NCI-H748 (cell line): ENCODE data around the gene CWH43.
"Not testable (repeated sequence)": the region's sequence is repeated elsewhere in the genome, so short reads cannot be mapped to it uniquely, and the experiment has no call there.

Source experiments
- DNase-seq: peaks from one replicate; lab custom pipeline; 2025; ENCODE audit not compliant: unreplicated experiment; lab: John Stamatoyannopoulos, UW

Gene CWH43

DNA sequence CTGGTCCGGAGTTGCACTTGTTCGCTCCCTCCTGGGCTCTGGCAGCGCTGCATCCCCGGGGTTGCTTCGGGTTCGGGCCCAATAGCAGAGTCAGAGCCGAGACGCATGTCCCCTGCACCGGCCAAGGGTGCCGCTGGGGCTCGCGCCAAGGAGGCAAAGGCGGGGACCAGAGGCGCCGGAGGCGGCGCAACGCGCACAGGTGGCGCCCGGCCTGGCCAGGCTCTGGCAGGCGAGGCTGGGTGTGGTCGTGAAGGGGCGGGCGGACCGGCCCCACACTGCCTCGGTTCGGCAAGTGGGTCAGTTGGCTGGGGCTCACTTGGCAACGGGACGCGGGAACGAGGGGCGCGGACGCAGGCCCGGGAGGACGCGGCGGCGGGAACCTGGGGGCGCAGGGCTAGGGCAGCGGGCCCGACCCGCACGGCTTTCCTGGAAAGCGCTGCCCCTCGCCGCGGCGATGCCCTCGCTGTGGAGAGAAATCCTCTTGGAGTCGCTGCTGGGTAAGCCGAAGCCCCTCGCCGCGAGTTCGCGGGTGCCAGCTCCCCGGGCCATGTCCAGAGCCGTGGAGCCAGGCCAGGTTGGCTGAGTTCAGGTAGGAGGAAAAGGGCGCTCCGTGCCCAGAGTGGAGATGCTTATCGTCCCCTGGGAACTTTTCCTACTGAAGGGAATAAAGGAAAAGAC is at the start of gene CWH43:
Gene CWH43 (plus strand): TSS at position 300 of the 678 bp plus-strand sequence. CDS start 155 bp downstream, at position 455.
- DNase-seq: no peak

DNA sequence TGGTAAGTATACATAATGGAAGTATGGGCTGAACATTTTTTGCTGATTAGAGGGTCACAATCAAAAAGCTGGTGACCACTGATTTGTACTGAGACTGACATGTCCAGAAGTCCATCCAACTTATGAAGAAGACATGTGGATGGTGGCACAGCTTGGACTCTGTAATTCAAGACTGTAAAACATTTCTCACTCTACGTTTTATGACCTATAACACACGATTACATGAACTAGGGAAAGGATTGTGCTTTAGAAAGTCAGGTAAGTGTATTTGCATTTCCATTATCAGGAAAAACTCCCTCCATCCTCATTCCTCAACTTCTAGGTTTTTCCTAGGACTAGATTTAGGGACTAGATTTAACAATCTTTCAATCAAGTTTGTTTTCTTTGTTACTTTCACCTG is 49.0 kb upstream of the CWH43 start:
- DNase-seq: no peak

DNA sequence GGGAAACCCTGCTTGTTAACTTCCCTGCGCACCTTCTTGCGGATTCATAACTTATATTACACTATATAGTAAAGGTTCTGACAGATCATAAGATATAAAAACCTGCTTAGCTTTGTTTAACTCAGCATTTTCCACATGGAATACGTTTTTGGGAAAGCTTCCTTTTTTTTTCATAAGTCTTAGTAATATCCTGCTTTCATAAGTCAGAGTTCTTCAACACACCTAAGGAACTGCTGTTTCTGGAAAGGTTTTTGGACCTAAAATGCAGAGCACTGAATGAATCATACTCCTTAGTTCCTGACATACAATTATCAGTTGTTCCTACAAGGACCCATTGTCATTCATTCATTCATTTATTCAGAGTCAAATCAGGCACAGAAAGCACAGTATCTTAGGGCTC is 47.2 kb upstream of the CWH43 start:
- no peak for DNase-seq

DNA sequence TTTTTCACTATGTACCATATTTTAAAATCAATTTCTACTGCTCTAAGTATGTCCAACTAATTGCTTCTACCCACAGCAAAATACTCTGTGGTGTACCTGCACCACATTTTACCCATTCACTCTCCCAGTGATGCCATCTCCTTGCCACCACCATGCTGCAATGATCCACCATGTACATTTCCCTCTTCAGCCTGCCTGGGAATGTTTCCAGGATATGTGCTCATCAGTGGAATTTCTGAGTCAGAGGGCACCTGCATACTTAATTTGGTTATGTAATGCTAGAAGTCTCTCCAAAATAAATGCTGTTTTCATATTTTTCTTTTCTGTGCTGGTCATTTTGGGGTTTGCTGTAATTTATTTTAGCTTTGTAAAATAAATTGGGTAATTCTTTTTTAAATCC is 46.3 kb upstream of the CWH43 start:
- no peak for DNase-seq

DNA sequence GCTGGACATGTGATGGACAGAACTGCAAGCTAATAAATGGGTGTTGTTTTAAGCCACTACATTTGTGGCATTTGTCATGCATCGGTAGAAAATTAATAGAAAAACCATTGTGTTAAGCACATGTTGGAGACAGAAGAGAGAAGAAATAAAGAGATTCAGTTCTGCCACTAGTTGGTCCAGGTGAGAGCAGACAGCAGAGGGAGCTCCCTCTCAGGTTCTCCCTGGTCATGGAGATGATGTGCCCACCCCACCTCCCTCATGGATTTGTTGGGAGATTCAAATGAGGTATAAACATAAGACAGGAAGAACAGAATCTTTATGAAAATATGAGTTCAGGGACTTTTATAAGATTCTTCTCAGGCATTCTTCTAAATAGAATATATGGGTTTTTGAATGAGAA is 42.7 kb upstream of the CWH43 start:
- DNase-seq: peak; percentile 18

DNA sequence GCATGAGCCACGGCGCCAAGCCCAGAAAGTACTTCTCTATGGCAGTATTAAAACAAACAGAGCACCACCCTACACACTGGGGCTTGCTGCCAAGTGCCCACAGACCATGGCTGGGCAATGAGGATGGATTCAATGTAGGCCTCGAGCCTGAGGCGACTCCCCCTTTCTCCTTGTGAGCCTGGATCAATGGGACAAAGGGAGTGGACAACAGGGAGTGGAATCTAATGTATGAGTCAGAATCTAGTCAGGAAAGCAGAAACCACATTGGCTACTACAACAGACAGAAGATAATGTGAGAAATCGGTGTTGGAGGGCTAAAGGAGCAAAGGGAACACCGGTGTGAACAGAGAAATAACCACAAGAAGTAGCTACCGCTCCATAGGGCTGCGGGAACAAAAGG is 41.8 kb upstream of the CWH43 start:
- DNase-seq: peak; percentile 3

DNA sequence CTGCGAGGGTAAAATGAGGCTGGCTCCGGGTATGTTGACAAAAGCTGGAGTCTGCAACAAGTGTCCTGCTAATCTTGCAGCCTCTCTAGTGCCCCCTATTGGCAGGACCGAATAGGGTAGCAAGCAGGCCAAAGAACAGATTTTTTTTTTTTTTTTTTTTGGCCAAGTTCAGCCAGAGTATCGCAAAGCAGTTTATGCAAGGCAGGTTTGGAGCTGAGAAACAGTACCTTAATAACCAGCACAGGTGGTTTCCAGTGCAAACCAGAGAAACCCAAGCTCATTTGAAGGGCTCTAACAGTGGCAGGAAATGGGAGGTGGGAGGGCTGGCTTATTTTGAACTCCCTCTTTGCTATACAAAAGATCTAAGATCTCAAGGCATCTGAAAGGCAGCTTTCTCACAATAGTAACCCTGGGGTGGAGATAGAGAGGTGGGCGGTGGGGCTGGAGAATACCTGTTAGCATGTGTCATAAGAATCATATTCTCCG is 41.3 kb upstream of the CWH43 start:
- DNase-seq: peak; percentile 25

DNA sequence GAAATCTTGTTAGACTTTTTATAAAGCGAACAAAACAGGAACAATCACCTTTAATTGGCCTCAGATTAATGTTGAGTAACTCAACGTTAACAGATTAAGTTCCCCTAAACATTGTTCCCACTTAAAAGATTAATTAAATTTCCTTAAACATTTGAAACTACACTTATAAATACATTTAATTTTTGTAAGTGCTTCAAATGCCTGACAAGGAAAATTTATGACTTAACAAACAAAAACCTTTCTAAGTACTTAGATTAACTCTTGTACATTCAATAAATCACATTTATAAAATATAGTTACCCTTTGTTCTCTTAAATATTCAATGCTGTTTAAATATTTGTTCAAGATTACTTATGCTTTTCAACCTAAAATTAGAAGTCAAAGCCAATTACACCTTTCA is 40.1 kb upstream of the CWH43 start:
- peak; percentile 26 for DNase-seq

DNA sequence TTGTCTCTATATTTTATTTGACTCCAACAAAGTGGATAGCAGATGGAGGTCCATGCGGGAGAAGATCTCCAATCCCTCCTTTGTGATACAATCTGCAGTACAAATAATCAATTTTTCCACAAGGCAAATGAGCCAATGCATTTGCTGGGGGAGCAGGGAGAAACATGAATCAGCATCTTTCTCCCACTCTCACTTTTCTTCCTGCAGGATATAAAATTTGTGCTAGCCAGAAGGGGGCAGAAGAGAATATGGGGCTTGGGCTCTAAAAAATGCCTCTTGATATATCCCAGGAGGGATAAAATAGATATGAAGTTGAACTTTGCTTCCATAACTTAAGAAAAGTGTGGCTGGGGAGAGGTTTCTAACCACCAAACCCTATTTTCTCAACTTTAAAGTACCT is 38.3 kb upstream of the CWH43 start:
- no peak for DNase-seq

DNA sequence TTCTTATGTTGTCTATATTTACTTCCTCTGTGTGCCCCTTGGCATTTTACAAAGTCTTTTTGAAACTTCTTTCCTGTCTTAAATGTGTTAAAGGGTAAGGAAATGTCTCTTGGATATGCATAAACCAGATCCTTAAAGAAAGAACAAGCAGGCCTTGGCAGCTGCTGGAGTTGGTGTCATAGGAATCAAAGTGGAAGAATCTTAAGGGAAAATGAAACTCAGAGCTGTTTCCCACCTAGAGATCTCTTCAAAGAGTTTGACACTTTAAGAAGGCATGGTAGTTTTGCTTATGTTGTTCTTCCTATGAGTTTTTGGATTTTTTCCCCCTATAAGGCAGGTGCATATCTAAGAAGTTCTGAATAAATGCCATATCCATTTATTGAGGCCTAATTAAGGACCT is 37.0 kb upstream of the CWH43 start:
- no peak for DNase-seq

DNA sequence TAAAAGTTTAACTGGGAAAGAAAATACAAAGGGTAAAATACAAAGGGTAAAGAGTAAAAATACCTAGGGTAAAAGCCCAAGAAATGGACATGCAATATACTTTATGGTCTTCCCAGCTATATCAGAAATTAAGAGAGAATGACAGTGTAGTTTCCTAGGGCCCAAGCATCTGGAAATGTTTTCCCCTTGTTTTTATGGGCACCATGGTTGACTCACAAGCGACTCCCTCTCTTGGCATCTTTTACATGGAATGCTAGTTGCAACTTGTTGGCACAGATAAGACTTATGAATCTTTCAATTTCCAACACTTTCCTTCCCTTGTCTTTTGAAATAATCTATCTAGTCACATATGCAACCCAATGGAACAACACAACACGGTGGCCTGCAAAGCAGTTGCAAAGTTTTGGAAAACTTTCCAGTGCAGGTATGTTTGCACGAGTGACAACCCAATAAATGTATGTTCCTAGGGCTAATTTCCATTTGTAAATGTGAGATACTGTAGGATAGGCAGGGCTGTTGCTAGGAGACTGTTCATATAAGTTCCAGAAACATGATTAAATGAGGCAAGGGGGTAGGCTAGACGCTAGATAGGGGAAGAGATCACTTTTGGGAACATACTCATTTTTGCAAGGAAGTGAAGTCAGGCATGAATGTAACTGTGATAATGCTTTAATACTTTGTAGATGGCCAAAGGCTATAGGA is 36.4 kb upstream of the CWH43 start:
- no peak for DNase-seq

DNA sequence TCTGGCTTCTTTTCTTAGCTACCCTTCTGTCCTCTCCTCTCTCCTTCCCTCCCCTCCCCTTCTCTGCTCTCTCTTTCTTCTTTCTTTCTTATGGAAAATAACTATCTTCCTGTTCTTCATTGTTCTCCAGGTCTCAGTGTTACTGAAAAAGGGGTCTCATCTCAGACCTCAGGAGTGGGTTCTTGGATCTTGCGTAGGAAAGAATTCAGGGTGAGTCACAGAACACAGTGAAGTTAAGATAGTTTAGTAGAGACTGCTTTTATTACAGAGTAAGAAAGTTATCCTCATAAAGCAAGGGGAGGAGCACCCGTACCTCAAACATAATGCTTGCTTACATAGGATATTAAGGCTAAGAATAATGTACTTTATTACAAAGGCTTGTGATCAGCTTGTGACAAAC is 31.8 kb upstream of the CWH43 start:
- DNase-seq: no peak

DNA sequence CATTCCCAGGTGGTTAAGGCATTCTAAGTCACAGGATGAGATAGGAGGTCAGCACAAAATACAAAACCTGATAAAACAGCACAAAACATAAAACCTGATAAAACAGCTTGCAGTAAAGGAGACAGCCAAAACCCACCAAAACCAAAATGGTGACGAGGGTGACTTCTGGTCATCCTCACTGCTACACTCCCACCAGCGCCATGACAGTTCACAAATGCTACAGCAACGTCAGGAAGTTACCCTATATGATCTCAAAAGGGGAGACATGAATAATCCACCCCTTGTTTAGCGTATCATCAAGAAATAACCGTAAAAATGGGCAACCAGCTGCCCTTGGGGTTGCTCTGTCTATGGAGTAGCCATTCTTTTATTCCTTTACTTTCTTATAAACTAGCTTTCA is 28.7 kb upstream of the CWH43 start:
- DNase-seq: not testable (repeated sequence)

DNA sequence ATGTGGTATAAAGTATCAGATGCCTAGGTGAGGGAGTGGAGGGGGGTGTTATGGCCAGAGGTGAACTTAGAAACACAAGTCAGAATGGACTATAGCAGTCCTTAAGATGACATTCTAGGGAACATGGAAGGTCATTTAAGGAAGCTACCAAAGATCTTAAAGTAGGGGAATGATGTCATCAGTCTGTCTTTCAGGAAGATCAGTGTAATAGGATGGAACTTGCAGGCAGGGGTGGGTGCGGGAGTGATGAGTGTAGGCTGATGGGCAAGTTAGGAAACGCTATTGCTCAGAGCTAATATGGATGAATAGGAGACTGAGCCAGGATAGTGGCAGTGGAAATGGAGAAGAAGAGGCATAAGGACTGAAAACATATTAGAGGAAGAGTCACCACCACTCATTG is 27.5 kb upstream of the CWH43 start:
- no peak for DNase-seq

DNA sequence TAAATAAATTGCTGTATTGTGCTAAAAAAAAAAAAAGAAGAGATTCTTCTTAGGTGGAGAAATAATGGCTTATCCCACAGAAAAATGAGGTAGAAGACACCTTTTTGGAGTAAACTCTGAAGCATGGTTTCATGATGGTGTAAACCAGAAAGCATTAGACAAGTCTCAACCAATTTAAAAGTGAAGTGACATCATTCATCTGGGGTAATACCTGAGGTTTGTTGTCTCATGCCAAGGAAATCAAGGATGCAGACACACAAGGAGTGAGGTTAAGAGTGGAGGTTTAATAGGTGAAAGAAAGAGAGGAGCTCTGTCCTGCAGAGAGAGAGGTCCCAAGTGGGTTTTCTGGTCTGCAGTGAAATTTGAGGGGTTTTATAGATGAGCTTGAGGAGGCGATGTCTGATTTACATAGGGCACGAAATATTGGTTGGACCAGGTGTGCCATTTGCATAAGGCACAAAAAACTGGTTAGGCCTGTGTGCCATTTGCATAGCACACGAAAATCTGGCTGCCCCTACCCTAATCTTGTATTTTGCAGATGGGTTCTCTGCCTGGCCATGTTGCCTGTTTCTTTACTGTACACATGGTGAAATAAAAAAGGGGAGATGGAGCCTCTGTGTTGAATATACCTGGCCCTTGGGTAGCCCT is 25.0 kb upstream of the CWH43 start:
- peak; percentile 40 for DNase-seq

DNA sequence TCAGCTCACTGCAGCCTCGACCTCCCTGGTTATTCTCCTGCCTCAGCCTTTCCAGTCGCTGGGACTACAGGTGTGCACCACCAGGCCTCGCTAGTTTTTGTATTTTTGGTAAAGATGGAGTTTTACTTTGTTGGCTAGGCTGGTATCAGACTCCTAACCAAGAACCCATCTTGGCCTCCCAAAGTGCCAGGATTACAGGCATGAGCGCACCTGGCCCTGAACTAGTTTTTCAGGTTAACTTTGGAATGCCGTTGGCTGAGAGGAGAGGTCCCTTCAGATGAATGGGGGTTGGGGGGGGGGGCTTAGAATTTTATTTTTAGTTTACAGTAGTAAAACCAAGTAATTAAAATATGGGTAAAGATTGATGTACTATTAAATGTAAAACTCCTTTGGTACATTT is 23.4 kb upstream of the CWH43 start:
- DNase-seq: no peak

DNA sequence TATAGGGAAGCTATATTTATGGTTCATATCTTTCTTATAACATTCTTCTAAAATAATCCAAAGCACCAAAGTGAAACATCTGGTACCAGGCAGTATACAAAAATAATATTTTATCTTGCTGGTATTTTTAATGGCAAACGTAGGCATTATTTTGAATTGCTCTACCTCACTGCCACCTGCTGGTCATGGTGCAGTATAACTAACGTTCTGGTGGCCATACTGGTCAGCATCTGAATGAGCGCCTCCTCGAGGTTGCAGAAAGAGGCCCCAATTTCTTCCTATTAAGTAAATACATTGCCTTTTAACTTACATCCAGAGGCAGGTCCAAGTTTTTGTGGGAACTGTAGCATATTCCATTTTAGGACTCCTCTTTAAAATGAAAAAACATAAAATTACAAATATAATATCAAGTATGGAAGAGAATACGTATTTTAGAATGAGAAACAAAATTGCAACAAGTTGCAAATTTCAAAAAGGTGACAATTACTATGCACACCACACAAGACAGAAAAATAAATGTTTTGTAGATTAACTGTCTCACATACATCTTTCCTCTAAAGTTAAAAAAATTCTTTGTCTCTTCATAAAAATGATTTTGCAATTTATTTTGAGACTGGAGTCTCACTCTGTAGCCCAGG is 22.9 kb upstream of the CWH43 start:
- peak; percentile 77 for DNase-seq

DNA sequence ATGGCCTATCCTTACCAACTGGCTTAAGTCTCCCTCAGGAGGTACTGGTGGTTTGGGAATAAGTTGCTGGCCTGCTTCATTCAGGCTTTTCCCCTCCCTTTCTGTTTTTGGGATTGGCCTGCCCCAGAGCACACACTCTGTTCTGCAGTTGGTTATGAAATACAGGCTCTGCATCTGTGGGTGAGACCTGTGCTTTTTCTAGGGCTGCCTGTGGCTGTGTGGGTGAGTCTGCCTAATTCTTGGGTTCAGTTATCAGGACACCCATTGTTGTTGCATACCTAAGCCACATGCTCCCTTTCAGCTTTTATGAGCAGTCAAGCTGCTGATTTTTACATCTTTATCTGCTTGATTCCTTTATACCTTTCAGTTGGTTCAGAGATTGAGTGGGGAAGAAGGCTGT is 19.0 kb upstream of the CWH43 start:
- no peak for DNase-seq

DNA sequence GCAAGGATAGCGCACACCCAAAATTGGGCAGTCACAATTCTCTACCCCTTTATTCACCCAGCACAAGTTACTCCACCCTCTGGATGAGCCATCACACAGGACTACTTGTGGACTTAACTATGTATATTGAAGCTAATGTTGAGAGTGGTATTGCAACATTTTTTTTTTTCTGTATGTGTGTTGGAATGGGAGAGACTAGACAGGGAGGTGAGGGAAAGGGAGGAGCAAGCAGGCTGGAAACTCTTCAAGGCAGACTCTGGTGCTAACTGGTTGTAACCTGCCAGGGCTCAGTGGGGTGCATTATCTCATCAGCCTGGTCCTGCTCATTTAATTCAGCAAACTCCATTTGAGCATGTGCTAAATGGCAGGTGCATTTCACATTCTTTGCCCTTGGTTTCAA is 18.4 kb upstream of the CWH43 start:
- DNase-seq: no peak

DNA sequence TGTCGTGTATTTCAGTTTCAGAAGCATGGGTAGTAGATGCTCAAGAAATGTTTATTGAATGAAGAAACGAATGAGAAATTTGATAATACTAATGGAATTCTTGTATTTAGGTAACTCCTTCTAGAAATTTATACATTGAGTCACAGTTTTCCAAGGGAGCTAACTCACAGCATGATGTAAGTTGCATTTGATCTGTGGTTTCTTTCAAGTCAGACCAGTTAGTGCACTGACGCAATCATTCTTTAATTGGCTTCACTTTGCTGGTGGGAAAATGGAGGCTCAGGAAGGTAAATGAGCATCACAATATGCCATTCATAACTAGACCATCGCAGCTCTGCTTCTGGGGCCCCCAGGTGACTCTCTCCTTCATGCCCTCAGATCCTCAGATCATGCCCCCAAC is 17.3 kb upstream of the CWH43 start:
- no peak for DNase-seq

DNA sequence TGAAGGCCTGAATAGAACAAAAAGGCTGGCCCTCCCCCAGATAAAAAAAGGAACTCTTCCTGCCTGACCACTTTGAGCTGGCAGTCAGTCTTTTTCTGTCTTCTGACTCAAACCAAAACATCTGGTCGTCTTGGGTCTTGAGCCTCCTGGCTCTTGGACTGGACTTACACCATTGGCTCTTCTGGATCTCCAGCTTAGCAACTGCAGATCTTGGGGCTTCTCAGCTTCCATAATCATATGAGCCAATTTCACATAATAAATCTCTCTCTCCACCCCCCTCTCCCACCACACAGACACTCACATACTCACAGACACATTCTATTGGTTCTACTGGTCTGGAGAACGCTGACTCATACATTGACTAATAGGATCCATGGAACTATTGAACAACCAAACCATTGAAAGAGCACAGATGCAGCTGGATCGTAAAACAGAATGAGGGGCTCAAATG is 15.6 kb upstream of the CWH43 start:
- no peak for DNase-seq
